ENCODE data around the gene PRKD1. TPM values are rescaled to one million over a fixed set of nuclear protein-coding genes. Genes with fewer than 3 reads are reported as not detected.

The PRKD1 gene
- polyA plus RNA-seq, 1 of the 3 experiments (the other 2 are of a cell fraction) = 0.07 TPM

DNA sequence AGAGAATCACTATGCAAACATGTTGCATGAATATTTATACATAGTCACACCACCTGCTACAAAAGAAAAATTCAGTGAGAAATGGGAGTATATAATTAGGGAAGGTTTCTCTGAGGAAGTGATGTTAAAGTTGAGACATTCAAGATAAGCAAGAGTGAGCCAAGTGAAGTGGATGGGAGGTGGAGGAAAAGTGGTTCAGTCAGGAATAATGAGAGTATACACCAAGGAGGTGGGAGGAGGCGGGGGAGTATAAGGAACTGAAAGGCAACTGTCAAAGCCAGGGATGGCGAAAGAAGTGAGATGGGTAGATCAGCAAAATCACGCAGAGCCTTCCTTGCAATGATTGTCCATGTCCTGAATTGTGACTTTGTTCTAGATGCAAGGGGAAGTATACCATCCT, 33.7 kb downstream of the PRKD1 start:
- no peak for DNase-seq
- TF ChIP-seq MEF2A (IDR thresholded peaks at IDR 0.05; ENCODE audit: borderline replicate concordance, low read depth) (no peak), EP300 (IDR thresholded peaks at IDR 0.05; ENCODE audit: borderline replicate concordance in 1 of 2, low read depth in 1 of 2, low read length in 1 of 2) (no peak), JUND (IDR thresholded peaks at IDR 0.05) (no peak), RCOR1 (IDR thresholded peaks at IDR 0.05; ENCODE audit: low read length) (no peak), EZH2phosphoT487 (IDR thresholded peaks at IDR 0.05; ENCODE audit: borderline replicate concordance, low read depth) (no peak), GATA2 (CRISPR knock-in tag; IDR thresholded peaks at IDR 0.05) (no peak), SIN3A (IDR thresholded peaks at IDR 0.05; ENCODE audit: borderline replicate concordance, low read depth, low read length) (no peak), YY1 (IDR thresholded peaks at IDR 0.05; ENCODE audit: low read depth) (no peak), FOXJ3 (CRISPR knock-in tag; IDR thresholded peaks at IDR 0.05) (no peak), POLR2AphosphoS5 (IDR thresholded peaks at IDR 0.05; ENCODE audit: low read depth, low read length) (no peak), GABPA (IDR thresholded peaks at IDR 0.05; ENCODE audit: low read depth) (no peak), FOSL2 (IDR thresholded peaks at IDR 0.05; ENCODE audit: borderline replicate concordance, low read depth) (no peak), ELF1 (IDR thresholded peaks at IDR 0.05) (no peak), FOXM1 (IDR thresholded peaks at IDR 0.05; ENCODE audit: low read depth) (no peak), RFX5 (IDR thresholded peaks at IDR 0.05; ENCODE audit: low read length) (no peak), NFIC (IDR thresholded peaks at IDR 0.05; ENCODE audit: borderline replicate concordance) (no peak)
- TF ChIP-seq, protein P1, sequence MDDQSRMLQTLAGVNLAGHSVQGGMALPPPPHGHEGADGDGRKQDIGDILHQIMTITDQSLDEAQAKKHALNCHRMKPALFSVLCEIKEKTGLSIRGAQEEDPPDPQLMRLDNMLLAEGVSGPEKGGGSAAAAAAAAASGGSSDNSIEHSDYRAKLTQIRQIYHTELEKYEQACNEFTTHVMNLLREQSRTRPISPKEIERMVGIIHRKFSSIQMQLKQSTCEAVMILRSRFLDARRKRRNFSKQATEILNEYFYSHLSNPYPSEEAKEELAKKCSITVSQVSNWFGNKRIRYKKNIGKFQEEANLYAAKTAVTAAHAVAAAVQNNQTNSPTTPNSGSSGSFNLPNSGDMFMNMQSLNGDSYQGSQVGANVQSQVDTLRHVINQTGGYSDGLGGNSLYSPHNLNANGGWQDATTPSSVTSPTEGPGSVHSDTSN (IDR thresholded peaks at IDR 0.05) = no peak
- TF ChIP-seq, protein P2, sequence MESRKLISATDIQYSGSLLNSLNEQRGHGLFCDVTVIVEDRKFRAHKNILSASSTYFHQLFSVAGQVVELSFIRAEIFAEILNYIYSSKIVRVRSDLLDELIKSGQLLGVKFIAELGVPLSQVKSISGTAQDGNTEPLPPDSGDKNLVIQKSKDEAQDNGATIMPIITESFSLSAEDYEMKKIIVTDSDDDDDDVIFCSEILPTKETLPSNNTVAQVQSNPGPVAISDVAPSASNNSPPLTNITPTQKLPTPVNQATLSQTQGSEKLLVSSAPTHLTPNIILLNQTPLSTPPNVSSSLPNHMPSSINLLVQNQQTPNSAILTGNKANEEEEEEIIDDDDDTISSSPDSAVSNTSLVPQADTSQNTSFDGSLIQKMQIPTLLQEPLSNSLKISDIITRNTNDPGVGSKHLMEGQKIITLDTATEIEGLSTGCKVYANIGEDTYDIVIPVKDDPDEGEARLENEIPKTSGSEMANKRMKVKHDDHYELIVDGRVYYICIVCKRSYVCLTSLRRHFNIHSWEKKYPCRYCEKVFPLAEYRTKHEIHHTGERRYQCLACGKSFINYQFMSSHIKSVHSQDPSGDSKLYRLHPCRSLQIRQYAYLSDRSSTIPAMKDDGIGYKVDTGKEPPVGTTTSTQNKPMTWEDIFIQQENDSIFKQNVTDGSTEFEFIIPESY (IDR thresholded peaks at IDR 0.05; ENCODE audit: borderline replicate concordance, low read depth) = no peak
- TF ChIP-seq, protein P3, sequence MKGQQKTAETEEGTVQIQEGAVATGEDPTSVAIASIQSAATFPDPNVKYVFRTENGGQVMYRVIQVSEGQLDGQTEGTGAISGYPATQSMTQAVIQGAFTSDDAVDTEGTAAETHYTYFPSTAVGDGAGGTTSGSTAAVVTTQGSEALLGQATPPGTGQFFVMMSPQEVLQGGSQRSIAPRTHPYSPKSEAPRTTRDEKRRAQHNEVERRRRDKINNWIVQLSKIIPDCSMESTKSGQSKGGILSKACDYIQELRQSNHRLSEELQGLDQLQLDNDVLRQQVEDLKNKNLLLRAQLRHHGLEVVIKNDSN (IDR thresholded peaks at IDR 0.05; ENCODE audit: borderline replicate concordance, low read depth) = no peak
- TF ChIP-seq, protein P4, sequence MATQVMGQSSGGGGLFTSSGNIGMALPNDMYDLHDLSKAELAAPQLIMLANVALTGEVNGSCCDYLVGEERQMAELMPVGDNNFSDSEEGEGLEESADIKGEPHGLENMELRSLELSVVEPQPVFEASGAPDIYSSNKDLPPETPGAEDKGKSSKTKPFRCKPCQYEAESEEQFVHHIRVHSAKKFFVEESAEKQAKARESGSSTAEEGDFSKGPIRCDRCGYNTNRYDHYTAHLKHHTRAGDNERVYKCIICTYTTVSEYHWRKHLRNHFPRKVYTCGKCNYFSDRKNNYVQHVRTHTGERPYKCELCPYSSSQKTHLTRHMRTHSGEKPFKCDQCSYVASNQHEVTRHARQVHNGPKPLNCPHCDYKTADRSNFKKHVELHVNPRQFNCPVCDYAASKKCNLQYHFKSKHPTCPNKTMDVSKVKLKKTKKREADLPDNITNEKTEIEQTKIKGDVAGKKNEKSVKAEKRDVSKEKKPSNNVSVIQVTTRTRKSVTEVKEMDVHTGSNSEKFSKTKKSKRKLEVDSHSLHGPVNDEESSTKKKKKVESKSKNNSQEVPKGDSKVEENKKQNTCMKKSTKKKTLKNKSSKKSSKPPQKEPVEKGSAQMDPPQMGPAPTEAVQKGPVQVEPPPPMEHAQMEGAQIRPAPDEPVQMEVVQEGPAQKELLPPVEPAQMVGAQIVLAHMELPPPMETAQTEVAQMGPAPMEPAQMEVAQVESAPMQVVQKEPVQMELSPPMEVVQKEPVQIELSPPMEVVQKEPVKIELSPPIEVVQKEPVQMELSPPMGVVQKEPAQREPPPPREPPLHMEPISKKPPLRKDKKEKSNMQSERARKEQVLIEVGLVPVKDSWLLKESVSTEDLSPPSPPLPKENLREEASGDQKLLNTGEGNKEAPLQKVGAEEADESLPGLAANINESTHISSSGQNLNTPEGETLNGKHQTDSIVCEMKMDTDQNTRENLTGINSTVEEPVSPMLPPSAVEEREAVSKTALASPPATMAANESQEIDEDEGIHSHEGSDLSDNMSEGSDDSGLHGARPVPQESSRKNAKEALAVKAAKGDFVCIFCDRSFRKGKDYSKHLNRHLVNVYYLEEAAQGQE (IDR thresholded peaks at IDR 0.05; ENCODE audit: low read depth, low read length) = no peak
- H4K20me1 ChIP-seq (ENCODE audit: insufficient read depth) = no peaks in the 10 kb centered on the region
- no peaks in the 10 kb centered on the region for H3K4me1 ChIP-seq (ENCODE audit: control insufficient read depth in 1 of 2, insufficient read depth in 2 of 2, low read depth in 1 of 2, low read length in 1 of 2)
- no peak overlapping the region for H3K4me2 ChIP-seq
- no peaks in the 10 kb centered on the region for H3K79me2 ChIP-seq (ENCODE audit: insufficient read depth)
- no peaks in the 10 kb centered on the region for H3K9me2 ChIP-seq
- no peaks in the 10 kb centered on the region for H3K9me3 ChIP-seq
- no peak overlapping the region for H3K27ac ChIP-seq (ENCODE audit: low read depth in 2 of 2, low read length in 1 of 2)
- H3K36me3 ChIP-seq (replicated peaks in 1 of 2; ENCODE audit: control insufficient read depth in 1 of 2, insufficient read depth in 2 of 2, low read length in 1 of 2) = no peaks in the 10 kb centered on the region
- ChIA-PET CTCF (no interaction called here), POLR2A (no interaction called here)
- H3K4me3 ChIP-seq (ENCODE audit: low read depth in 2 of 2, low read length in 1 of 2) = no peak overlapping the region
- no peak overlapping the region for H3K9ac ChIP-seq
- WGBS (ENCODE audit: low lambda C conversion rate) = 26% methylated on average over 3 of the region's 3 CpGs
- no peak overlapping the region for H2AFZ ChIP-seq (ENCODE audit: low read depth)
- H3F3A ChIP-seq (replicated peaks; ENCODE audit: insufficient read depth) = peaks cover 3% of the 10 kb centered on the region
- H3K27me3 ChIP-seq (ENCODE audit: insufficient read depth) = peaks cover 9% of the 10 kb centered on the region; the same call in 1 of the 2 replicates

All from SK-N-SH (cell line).